Right lung (tissue), 5 donors: ENCODE data around the gene MUC4. TPM values are rescaled to one million over a fixed set of nuclear protein-coding genes. Genes with fewer than 3 reads are reported as not detected.

ENCODE experiments used
- DNase-seq, 2 donors: peaks; one replicate each; pipeline ENCODE4 v3.0.0-alpha.2; 2013
- polyA plus RNA-seq, 5 donors: library from polyadenylated mRNA; unstranded; fragments of 120-200 nt; gene quantifications; one replicate each; pipeline versions ENCODE4 v1.2.1 to v1.2.3, GENCODE V29; 2013; ENCODE audit warnings: inconsistent platforms in 1 of 5, low replicate concordance in 1 of 5; ENCODE audit not compliant: insufficient read length in 5 of 5, insufficient read depth in 1 of 5

Gene MUC4
- polyA plus RNA-seq, 5 donors, result 0.18 to 1.2 (median 0.46) TPM

DNA sequence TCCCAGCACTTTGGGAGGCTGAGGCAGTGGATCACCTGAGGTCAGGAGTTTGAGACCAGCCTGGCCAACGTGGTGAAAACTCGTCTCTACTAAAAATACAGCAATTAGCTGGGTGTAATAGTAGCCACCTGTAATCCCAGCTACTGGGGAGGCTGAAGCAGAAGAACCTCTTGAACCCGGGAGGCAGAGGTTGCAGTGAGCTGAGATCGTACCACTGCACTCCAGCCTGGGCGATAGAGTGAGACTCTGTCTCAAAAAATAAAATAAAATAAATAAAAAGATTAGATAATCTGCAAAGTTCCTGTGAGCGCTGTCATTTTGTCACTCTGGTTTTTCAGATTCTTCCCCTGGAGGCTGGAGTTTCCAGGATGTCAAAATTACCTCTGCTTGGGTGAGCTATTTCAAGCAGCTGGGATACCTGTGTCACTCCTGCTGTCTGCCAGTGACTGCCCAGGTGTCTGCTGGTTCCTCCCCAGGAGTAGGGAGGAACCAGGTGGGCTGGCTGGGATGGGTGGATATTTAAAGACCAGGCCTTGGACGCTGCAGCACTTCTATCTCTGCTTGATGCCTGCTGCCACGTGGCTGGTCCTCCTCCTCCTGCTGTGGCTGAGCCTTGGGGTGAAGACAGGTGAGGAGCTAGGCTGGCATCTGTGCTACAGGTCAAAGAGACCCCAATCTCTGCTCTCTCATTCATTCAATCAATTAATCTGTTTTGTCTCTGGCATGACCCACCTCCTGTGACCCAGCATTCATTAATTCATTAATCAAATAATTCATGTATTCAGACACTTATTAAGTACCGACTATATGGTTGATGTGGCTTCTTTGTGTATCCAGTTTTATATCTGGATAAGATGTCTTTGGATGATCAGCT, 110.5 kb downstream of the MUC4 start:
- DNase-seq, result no peak

DNA sequence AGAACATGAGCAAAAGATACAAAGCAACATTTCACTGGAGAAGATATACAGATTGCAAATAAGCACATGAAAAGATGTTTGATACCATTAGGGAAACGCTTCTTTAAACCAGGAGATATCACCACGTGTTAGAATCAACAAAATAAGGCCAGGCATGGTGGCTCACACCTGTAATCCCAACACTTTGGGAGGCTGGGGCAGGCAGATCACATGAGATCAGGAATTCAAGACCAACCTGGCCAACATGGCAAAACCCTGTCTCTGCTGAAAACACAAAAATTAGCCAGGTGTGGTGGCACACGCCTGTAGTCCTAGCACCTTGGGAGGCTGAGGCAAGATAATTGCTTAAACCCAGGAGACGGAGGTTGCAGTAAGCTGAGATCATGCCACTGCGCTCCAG, 111.4 kb downstream of the MUC4 start:
- no peak for DNase-seq

DNA sequence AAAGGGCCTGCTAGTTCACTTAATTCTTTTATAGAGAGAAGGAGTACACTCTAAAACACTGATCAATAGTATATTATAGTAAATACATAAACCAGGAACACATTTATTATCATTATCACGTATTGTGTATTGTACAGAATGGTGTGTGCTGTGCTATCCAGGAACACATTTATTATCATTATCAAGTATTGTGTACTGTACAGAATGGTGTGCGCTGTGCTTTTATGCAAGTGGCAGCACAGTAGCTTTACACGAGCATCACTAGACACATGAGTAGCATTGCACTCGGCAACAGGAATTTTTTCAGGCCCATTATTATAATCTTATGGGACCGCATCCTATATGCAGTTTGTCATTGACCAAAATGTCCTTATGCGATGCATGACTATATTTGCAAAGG, 111.9 kb downstream of the MUC4 start:
- no peak for DNase-seq

DNA sequence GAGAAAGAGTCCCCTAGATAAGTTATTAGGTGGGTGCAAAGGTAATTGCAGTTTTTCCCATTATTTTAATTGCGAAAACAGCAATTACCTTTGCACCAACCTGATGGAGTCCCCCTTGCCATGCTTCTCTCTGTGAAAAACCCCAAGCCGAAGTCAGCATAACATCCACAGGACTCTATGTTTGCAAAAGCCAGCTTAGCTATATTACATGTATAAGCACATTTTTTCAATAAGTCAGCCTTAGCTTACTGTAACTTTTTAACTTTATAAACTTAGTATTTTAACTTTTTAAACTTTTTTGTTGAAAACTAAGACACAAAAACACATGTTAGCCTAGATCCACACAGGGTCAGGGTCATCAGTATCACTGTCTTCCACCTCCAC, 112.3 kb downstream of the MUC4 start:
- no peak for DNase-seq

- no peak for DNase-seq
Observed at GRCh38 chr3:195698647-195699387, 112.9 kb downstream of the MUC4 start.

DNA sequence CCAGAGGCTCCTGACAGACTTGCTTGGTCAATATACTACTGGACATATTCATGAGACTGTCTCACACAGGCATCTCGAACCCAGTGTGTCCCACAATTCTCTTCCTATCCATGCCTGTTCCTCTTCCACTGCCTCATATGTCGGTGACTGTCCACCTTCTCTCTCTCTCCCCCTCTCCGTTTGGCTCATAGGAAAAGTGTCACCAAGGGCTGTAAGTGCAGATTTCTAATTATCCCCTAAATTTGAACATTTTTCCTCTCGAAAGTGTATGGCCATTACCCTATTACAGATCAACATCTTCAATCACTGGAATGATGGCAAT, 113.4 kb downstream of the MUC4 start:
- DNase-seq, result no peak

GRCh38 chr3:195697582-195698324, 114.0 kb downstream of the MUC4 start:
- no peak for DNase-seq

Other genes with a start within 250 kb of the MUC4 start
- 1 to 10 TPM; 3.5 to 6.5 (median 5.8) TPM for gene APOD, start 228.0 kb downstream of the MUC4 start, polyA plus RNA-seq
- gene MUC20, start 91.0 kb downstream of the MUC4 start, polyA plus RNA-seq, result 10 to 100 TPM in 4 of 5 donors, 1 to 10 TPM in 1; 8.0 to 20.4 (median 14.2) TPM
- gene TNK2, start 96.6 kb upstream of the MUC4 start, polyA plus RNA-seq, result 10 to 100 TPM; 37.4 to 81.9 (median 63.4) TPM